T-helper 1 cell treated with Interleukin-12 subunit alpha and Interleukin-12 subunit beta and Interleukin-4 antibody, amounts not matched to agents 30 μg/mL and 1 μg/mL, for 36 hours (primary cell): ENCODE results near the gene MFAP3L.
A peak's percentile ranks its signal among the peaks of the same experiment; 100 is the strongest.
"Not testable (repeated sequence)": the region's sequence is repeated elsewhere in the genome, so short reads cannot be mapped to it uniquely, and the experiment has no call there.

Source experiments
- H3K27ac Mint-ChIP-seq: one replicate; pipeline ENCODE4 v1.8.0; 2021; ENCODE audit warnings: mild to moderate bottlenecking, mixed read lengths
- H3K27me3 Mint-ChIP-seq: one replicate; pipeline ENCODE4 v1.8.0; 2021; ENCODE audit warnings: low read depth, mixed read lengths
- H3K36me3 Mint-ChIP-seq: one replicate; pipeline ENCODE4 v1.8.0; 2021; ENCODE audit warnings: low read depth, mixed read lengths
- H3K4me1 Mint-ChIP-seq: one replicate; pipeline ENCODE4 v1.8.0; 2021; ENCODE audit warnings: low read depth, mixed read lengths
- H3K4me3 Mint-ChIP-seq: one replicate; pipeline ENCODE4 v1.8.0; 2021; ENCODE audit warnings: mild to moderate bottlenecking, moderate library complexity, mixed read lengths
- H3K9me3 Mint-ChIP-seq: one replicate; pipeline ENCODE4 v1.8.0; 2021; ENCODE audit warnings: mixed read lengths

MFAP3L gene

GRCh38 chr4:170026253-170027021 is at the start of gene MFAP3L:
TSS of gene MFAP3L (minus strand) at chr4:170026395. CDS start at chr4:170005877, 20,518 bp downstream.
- H3K36me3 Mint-ChIP-seq = no peaks in the 10 kb centered on the region
- H3K27ac Mint-ChIP-seq = peak within 1 kb of the TSS; percentile 78
- H3K4me3 Mint-ChIP-seq = peak within 1 kb of the TSS; percentile 89

GRCh38 chr4:170071196-170071595 is 45.0 kb upstream of the MFAP3L start:
- Mint-ChIP-seq H3K36me3 (no peaks in the 10 kb centered on the region), H3K4me3 (no peak overlapping the region), H3K9me3 (no peaks in the 10 kb centered on the region), H3K4me1 (no peaks in the 10 kb centered on the region), H3K27ac (no peak overlapping the region), H3K27me3 (no peaks in the 10 kb centered on the region)

More at GRCh38 chr4:170026253-170027021, at the start of gene MFAP3L:
- Mint-ChIP-seq H3K9me3 (no peaks in the 10 kb centered on the region), H3K4me1 (peaks cover 6% of the 10 kb centered on the region), H3K27me3 (peaks cover 69% of the 10 kb centered on the region)

- Mint-ChIP-seq H3K9me3 (no peaks in the 10 kb centered on the region), H3K36me3 (no peaks in the 10 kb centered on the region), H3K27me3 (no peaks in the 10 kb centered on the region), H3K4me1 (no peaks in the 10 kb centered on the region), H3K4me3 (no peak overlapping the region), H3K27ac (no peak overlapping the region)
Measured at GRCh38 chr4:170068438-170069128, 42.4 kb upstream of the MFAP3L start.

- no peak overlapping the region for H3K27ac Mint-ChIP-seq
- H3K36me3 Mint-ChIP-seq = no peaks in the 10 kb centered on the region
- peaks cover 12% of the 10 kb centered on the region for H3K27me3 Mint-ChIP-seq
- H3K9me3 Mint-ChIP-seq = no peaks in the 10 kb centered on the region
- H3K4me3 Mint-ChIP-seq = no peak overlapping the region
- H3K4me1 Mint-ChIP-seq = no peaks in the 10 kb centered on the region
Measured at GRCh38 chr4:170059421-170059820, 33.2 kb upstream of the MFAP3L start.

- Mint-ChIP-seq H3K27me3 (peaks cover 12% of the 10 kb centered on the region), H3K4me1 (no peaks in the 10 kb centered on the region), H3K4me3 (no peak overlapping the region), H3K9me3 (no peaks in the 10 kb centered on the region), H3K36me3 (no peaks in the 10 kb centered on the region), H3K27ac (no peak overlapping the region)
Measured at GRCh38 chr4:170058826-170059225, 32.6 kb upstream of the MFAP3L start.

GRCh38 chr4:170057866-170058265 is 31.7 kb upstream of the MFAP3L start:
- Mint-ChIP-seq H3K27me3 (peaks cover 9% of the 10 kb centered on the region), H3K4me1 (no peaks in the 10 kb centered on the region)

GRCh38 chr4:170052919-170053318 is 26.7 kb upstream of the MFAP3L start:
- no peak overlapping the region for H3K4me3 Mint-ChIP-seq
- no peaks in the 10 kb centered on the region for H3K36me3 Mint-ChIP-seq
- no peak overlapping the region for H3K27ac Mint-ChIP-seq
- peaks cover 6% of the 10 kb centered on the region for H3K27me3 Mint-ChIP-seq
- H3K9me3 Mint-ChIP-seq = no peaks in the 10 kb centered on the region
- peaks cover 2% of the 10 kb centered on the region for H3K4me1 Mint-ChIP-seq

More at GRCh38 chr4:170057866-170058265, 31.7 kb upstream of the MFAP3L start:
- Mint-ChIP-seq H3K4me3 (no peak overlapping the region), H3K9me3 (no peaks in the 10 kb centered on the region), H3K27ac (no peak overlapping the region), H3K36me3 (no peaks in the 10 kb centered on the region)

GRCh38 chr4:170051402-170051801 is 25.2 kb upstream of the MFAP3L start:
- Mint-ChIP-seq H3K27ac (no peak overlapping the region), H3K4me1 (peaks cover 3% of the 10 kb centered on the region), H3K4me3 (no peak overlapping the region), H3K9me3 (no peaks in the 10 kb centered on the region), H3K36me3 (no peaks in the 10 kb centered on the region), H3K27me3 (peaks cover 8% of the 10 kb centered on the region)

GRCh38 chr4:170049766-170050165 is 23.6 kb upstream of the MFAP3L start:
- no peak overlapping the region for H3K4me3 Mint-ChIP-seq
- H3K36me3 Mint-ChIP-seq = no peaks in the 10 kb centered on the region
- peaks cover 3% of the 10 kb centered on the region for H3K4me1 Mint-ChIP-seq
- peaks cover 8% of the 10 kb centered on the region for H3K27me3 Mint-ChIP-seq
- H3K9me3 Mint-ChIP-seq = no peaks in the 10 kb centered on the region
- no peak overlapping the region for H3K27ac Mint-ChIP-seq

- Mint-ChIP-seq H3K27ac (no peak overlapping the region), H3K36me3 (no peaks in the 10 kb centered on the region), H3K4me3 (no peak overlapping the region), H3K9me3 (no peaks in the 10 kb centered on the region), H3K4me1 (peaks cover 3% of the 10 kb centered on the region), H3K27me3 (peaks cover 8% of the 10 kb centered on the region)
Measured at GRCh38 chr4:170047771-170048354, 21.7 kb upstream of the MFAP3L start.

- H3K27ac Mint-ChIP-seq, H3K4me3 Mint-ChIP-seq, H3K4me1 Mint-ChIP-seq, H3K36me3 Mint-ChIP-seq, H3K27me3 Mint-ChIP-seq, H3K9me3 Mint-ChIP-seq: not testable (repeated sequence)
Measured at GRCh38 chr4:170046156-170046555, 20.0 kb upstream of the MFAP3L start.

GRCh38 chr4:170040031-170040680 is 14.0 kb upstream of the MFAP3L start:
- Mint-ChIP-seq H3K27me3 (no peaks in the 10 kb centered on the region), H3K9me3 (no peaks in the 10 kb centered on the region), H3K36me3 (no peaks in the 10 kb centered on the region), H3K4me1 (no peaks in the 10 kb centered on the region), H3K27ac (no peak overlapping the region), H3K4me3 (no peak overlapping the region)

GRCh38 chr4:170038769-170039168 is 12.6 kb upstream of the MFAP3L start:
- H3K27me3 Mint-ChIP-seq = no peaks in the 10 kb centered on the region
- H3K27ac Mint-ChIP-seq = no peak overlapping the region
- H3K36me3 Mint-ChIP-seq = no peaks in the 10 kb centered on the region

GRCh38 chr4:170038232-170038631 is 12.0 kb upstream of the MFAP3L start:
- H3K36me3 Mint-ChIP-seq = no peaks in the 10 kb centered on the region
- no peaks in the 10 kb centered on the region for H3K9me3 Mint-ChIP-seq
- H3K4me1 Mint-ChIP-seq = no peaks in the 10 kb centered on the region
- H3K27ac Mint-ChIP-seq = no peak overlapping the region
- no peaks in the 10 kb centered on the region for H3K27me3 Mint-ChIP-seq
- H3K4me3 Mint-ChIP-seq = no peak overlapping the region

More at GRCh38 chr4:170038769-170039168, 12.6 kb upstream of the MFAP3L start:
- Mint-ChIP-seq H3K9me3 (no peaks in the 10 kb centered on the region), H3K4me3 (no peak overlapping the region), H3K4me1 (no peaks in the 10 kb centered on the region)
